Spleen (tissue), 7 donors: ENCODE results near the gene ZFHX2.

Experiments
- CTCF ChIP-seq, 11 experiments: fragments of 200-600 bp in 7 of 11; fragments of 450-650 bp in 4 of 11; sonication (generic) in 4 of 11; IDR thresholded peaks in 8 of 11; conservative IDR thresholded peaks in 3 of 11; 1 replicate in 7 of 11; 2 replicates in 4 of 11; pipeline versions ENCODE4 v1.4.0 to v1.8.0; 2016 to 2021; ENCODE audit warnings: antibody characterized with exemption in 11 of 11, inconsistent platforms in 4 of 11, mild to moderate bottlenecking in 1 of 11
- POLR2A ChIP-seq, 3 donors: fragments of 450-650 bp; IDR thresholded peaks; one replicate each; pipeline ENCODE4 v1.5.1; 2017; ENCODE audit warnings: antibody characterized with exemption in 3 of 3, mild to moderate bottlenecking in 1 of 3
- donor health status: DM: no; HTN: no; CAD: no; lungs with moderate emphysema.
- donor health status: DM: no; HTN: no; CAD: no.
- donor health status: DM: no; HTN: no; CAD: no.

- TF ChIP-seq POLR2A (IDR thresholded peaks at IDR 0.05) (no peak), CTCF (IDR thresholded peaks at IDR 0.05 in 8 of 11, conservative IDR thresholded peaks at IDR 0.05 in 3 of 11) (no peak)
These were observed 12.7 kb upstream of the ZFHX2 start for GRCh38 chr14:23564181-23564812.
